Chondrocyte (in vitro differentiated cells): ENCODE data around the gene SYTL1. TPM values are rescaled to one million over a fixed set of nuclear protein-coding genes. Genes with fewer than 3 reads are reported as not detected.

Experiments used
- DNase-seq: peaks from one replicate; pipeline ENCODE4 v3.0.0; 2021; ENCODE audit warnings: mixed read lengths, low spot score
- H3K27ac Mint-ChIP-seq: one replicate; pipeline ENCODE4 v1.8.0; 2021; ENCODE audit warnings: mild to moderate bottlenecking, moderate library complexity, mixed read lengths; ENCODE audit not compliant: unreplicated experiment
- H3K27me3 Mint-ChIP-seq: 2 replicates; pipeline ENCODE4 v1.8.0; 2021; ENCODE audit warnings: low read depth, mixed read lengths
- H3K36me3 Mint-ChIP-seq: 2 replicates; pipeline ENCODE4 v1.8.0; 2021; ENCODE audit warnings: low read depth, mixed read lengths
- H3K4me1 Mint-ChIP-seq: 2 replicates; pipeline ENCODE4 v1.8.0; 2021; ENCODE audit warnings: low read depth, mild to moderate bottlenecking, mixed read lengths
- H3K4me3 Mint-ChIP-seq: one replicate; pipeline ENCODE4 v1.8.0; 2021; ENCODE audit warnings: mild to moderate bottlenecking, moderate library complexity, mixed read lengths; ENCODE audit not compliant: unreplicated experiment
- H3K9me3 Mint-ChIP-seq: 2 replicates; pipeline ENCODE4 v1.8.0; 2021; ENCODE audit warnings: low read depth, mixed read lengths
- total RNA-seq: library from RNA; stranded (reverse); gene quantifications from 3 replicates; pipeline ENCODE4 v1.2.1, GENCODE V29; 2021
- TF ChIP-seq, protein P1 (sequence below): fragments of 200-600 bp; sonication (generic); IDR thresholded peaks from 2 replicates; pipeline ENCODE4 v1.5.0; 2021; ENCODE audit warnings: antibody characterized with exemption, mild to moderate bottlenecking, moderate library complexity

The SYTL1 gene
- total RNA-seq, 1 donor from 2014 or later, result 1.2 TPM

GRCh38 chr1:27301582-27302199, 40.1 kb upstream of the SYTL1 start:
- TF ChIP-seq, protein P1, sequence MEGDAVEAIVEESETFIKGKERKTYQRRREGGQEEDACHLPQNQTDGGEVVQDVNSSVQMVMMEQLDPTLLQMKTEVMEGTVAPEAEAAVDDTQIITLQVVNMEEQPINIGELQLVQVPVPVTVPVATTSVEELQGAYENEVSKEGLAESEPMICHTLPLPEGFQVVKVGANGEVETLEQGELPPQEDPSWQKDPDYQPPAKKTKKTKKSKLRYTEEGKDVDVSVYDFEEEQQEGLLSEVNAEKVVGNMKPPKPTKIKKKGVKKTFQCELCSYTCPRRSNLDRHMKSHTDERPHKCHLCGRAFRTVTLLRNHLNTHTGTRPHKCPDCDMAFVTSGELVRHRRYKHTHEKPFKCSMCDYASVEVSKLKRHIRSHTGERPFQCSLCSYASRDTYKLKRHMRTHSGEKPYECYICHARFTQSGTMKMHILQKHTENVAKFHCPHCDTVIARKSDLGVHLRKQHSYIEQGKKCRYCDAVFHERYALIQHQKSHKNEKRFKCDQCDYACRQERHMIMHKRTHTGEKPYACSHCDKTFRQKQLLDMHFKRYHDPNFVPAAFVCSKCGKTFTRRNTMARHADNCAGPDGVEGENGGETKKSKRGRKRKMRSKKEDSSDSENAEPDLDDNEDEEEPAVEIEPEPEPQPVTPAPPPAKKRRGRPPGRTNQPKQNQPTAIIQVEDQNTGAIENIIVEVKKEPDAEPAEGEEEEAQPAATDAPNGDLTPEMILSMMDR, result no peak
- peak overlapping the region; percentile 93 for H3K27ac Mint-ChIP-seq
- H3K9me3 Mint-ChIP-seq, result no peaks in the 10 kb centered on the region
- peaks cover 45% of the 10 kb centered on the region for H3K4me1 Mint-ChIP-seq
- DNase-seq, result no peak
- no peak overlapping the region for H3K4me3 Mint-ChIP-seq
- H3K27me3 Mint-ChIP-seq, result no peaks in the 10 kb centered on the region
- peaks cover 8% of the 10 kb centered on the region for H3K36me3 Mint-ChIP-seq

DNA sequence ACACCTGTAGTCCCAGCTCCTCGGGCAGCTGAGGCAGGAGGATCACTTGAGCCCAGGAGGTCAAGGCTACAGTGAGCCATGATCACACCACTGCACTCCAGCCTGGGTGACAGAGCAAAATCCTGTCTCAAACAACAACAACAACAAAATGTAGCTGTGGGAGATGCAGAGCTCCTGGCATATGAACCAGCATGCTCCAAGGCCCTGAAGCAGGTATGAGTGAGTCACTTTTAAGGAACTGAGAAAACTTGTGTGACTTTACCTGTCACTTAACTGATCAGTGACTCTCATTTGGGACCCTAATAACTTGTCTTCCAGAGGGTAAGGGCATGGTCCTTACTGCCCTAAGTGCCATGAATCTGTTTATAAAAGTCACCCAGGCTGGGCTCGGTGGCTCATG, 39.2 kb upstream of the SYTL1 start:
- Mint-ChIP-seq H3K27me3 (no peaks in the 10 kb centered on the region), H3K9me3 (no peaks in the 10 kb centered on the region), H3K36me3 (peaks cover 8% of the 10 kb centered on the region), H3K27ac (no peak overlapping the region), H3K4me3 (no peak overlapping the region), H3K4me1 (peaks cover 45% of the 10 kb centered on the region)
- TF ChIP-seq, protein P1, result no peak
- no peak for DNase-seq

- Mint-ChIP-seq H3K27me3 (no peaks in the 10 kb centered on the region), H3K36me3 (peaks cover 8% of the 10 kb centered on the region), H3K4me3 (no peak overlapping the region), H3K9me3 (no peaks in the 10 kb centered on the region), H3K4me1 (peaks cover 38% of the 10 kb centered on the region), H3K27ac (no peak overlapping the region)
- TF ChIP-seq, protein P1, result no peak
- no peak for DNase-seq
Observed at GRCh38 chr1:27303509-27303908, 38.3 kb upstream of the SYTL1 start.

GRCh38 chr1:27306071-27306470, 35.8 kb upstream of the SYTL1 start:
- TF ChIP-seq, protein P1, result no peak
- DNase-seq, result no peak
- Mint-ChIP-seq H3K4me1 (peaks cover 12% of the 10 kb centered on the region), H3K27ac (no peak overlapping the region), H3K4me3 (no peak overlapping the region), H3K36me3 (peaks cover 12% of the 10 kb centered on the region), H3K27me3 (no peaks in the 10 kb centered on the region), H3K9me3 (no peaks in the 10 kb centered on the region)

DNA sequence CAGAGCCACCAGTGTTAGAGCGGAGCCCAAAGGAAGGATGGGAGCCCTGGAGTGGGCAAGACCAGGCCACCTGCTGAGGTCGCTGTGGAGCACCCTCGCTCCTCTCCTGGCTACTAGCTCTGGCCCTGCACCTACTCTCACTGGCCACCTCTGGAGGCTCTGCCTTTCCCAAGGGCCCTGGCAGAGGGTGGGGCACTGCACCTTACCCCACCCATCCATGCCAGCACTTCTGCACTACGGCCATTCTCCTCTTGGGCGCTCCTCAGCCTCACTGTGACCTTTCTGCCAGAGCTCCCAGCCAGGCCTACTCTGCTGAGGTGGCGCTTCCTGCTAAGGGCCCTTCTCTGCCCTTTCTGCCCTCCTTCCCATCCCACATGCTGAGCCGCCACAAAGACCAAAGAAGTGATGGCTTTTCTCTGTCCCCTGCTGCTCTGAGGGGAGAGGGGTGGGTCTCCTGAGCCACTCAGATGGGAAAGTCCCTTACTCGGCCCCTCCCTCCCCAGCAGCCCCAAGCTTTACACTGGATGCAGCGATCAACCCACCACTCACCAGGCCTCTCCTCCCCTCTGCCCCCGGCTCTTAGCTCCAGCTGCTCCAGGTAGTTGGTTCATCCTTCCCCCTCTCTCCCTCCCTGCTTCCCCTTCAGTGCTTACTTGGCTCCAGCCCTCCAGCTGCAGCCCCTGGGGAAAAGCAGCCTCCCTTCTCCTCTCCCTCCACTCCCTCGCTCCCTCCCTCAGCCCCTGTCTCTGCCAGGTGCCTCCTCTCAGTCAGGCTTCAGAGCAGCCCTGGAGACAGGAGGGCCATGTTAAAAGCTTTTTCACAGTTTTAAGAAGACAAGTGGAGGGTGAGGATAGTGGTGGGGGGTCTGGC, 34.7 kb upstream of the SYTL1 start:
- DNase-seq, result no peak
- H3K4me1 Mint-ChIP-seq, result peaks cover 2% of the 10 kb centered on the region
- H3K36me3 Mint-ChIP-seq, result peaks cover 14% of the 10 kb centered on the region
- no peak overlapping the region for H3K27ac Mint-ChIP-seq
- no peak overlapping the region for H3K4me3 Mint-ChIP-seq
- TF ChIP-seq, protein P1, result peak; percentile 34
- H3K9me3 Mint-ChIP-seq, result no peaks in the 10 kb centered on the region
- H3K27me3 Mint-ChIP-seq, result no peaks in the 10 kb centered on the region
